ENCODE measurements around the gene OTOG. TPM values are rescaled to one million over a fixed set of nuclear protein-coding genes. Genes with fewer than 3 reads are reported as not detected.

OTOG gene
- total RNA-seq, 1 donor from 2014 or later = not detected

- intact Hi-C loops (cut with DNase I) = no loop called here
- Histone ChIP-seq H3K27me3 (no peaks in the 10 kb centered on the region), H3K4me3 (no peak overlapping the region), H3K4me1 (no peaks in the 10 kb centered on the region), H3K36me3 (no peaks in the 10 kb centered on the region), H3K9me3 (no peaks in the 10 kb centered on the region), H3K27ac (no peak overlapping the region)
- DNase-seq (ENCODE audit: extremely low spot score in 2 of 2) = no peak
- TF ChIP-seq POLR2A (IDR thresholded peaks at IDR 0.05) (no peak), CTCF (IDR thresholded peaks at IDR 0.05) (no peak), POLR2AphosphoS5 (IDR thresholded peaks at IDR 0.05; ENCODE audit: insufficient read depth in 1 of 2, low read depth in 1 of 2) (no peak)
Observed at GRCh38 chr11:17655682-17656081, 108.6 kb downstream of the OTOG start.

- DNase-seq (ENCODE audit: extremely low spot score in 2 of 2) = no peak
- TF ChIP-seq CTCF (IDR thresholded peaks at IDR 0.05) (no peak), POLR2A (IDR thresholded peaks at IDR 0.05) (no peak), POLR2AphosphoS5 (IDR thresholded peaks at IDR 0.05; ENCODE audit: insufficient read depth in 1 of 2, low read depth in 1 of 2) (no peak)
- H3K4me1 ChIP-seq = no peaks in the 10 kb centered on the region
- H3K36me3 ChIP-seq = no peaks in the 10 kb centered on the region
- intact Hi-C loops (cut with DNase I) = no loop called here
- no peaks in the 10 kb centered on the region for H3K9me3 ChIP-seq
- no peak overlapping the region for H3K27ac ChIP-seq
- no peaks in the 10 kb centered on the region for H3K27me3 ChIP-seq
- no peak overlapping the region for H3K4me3 ChIP-seq
Observed at GRCh38 chr11:17658211-17658610, 111.2 kb downstream of the OTOG start.

- Histone ChIP-seq H3K4me3 (no peak overlapping the region), H3K27me3 (no peaks in the 10 kb centered on the region), H3K36me3 (no peaks in the 10 kb centered on the region), H3K9me3 (no peaks in the 10 kb centered on the region), H3K4me1 (no peaks in the 10 kb centered on the region), H3K27ac (no peak overlapping the region)
- DNase-seq (ENCODE audit: extremely low spot score in 2 of 2) = no peak
- intact Hi-C loops (cut with DNase I) = no loop called here
- TF ChIP-seq POLR2A (IDR thresholded peaks at IDR 0.05) (no peak), CTCF (IDR thresholded peaks at IDR 0.05) (no peak), POLR2AphosphoS5 (IDR thresholded peaks at IDR 0.05; ENCODE audit: insufficient read depth in 1 of 2, low read depth in 1 of 2) (no peak)
Observed at GRCh38 chr11:17668166-17668565, 121.1 kb downstream of the OTOG start.

GRCh38 chr11:17672469-17672868, 125.4 kb downstream of the OTOG start:
- no peaks in the 10 kb centered on the region for H3K36me3 ChIP-seq
- intact Hi-C loops (cut with DNase I) = no loop called here
- H3K27ac ChIP-seq = no peak overlapping the region
- no peaks in the 10 kb centered on the region for H3K27me3 ChIP-seq
- no peaks in the 10 kb centered on the region for H3K9me3 ChIP-seq
- TF ChIP-seq POLR2AphosphoS5 (IDR thresholded peaks at IDR 0.05; ENCODE audit: insufficient read depth in 1 of 2, low read depth in 1 of 2) (no peak), POLR2A (IDR thresholded peaks at IDR 0.05) (no peak), CTCF (IDR thresholded peaks at IDR 0.05) (no peak)
- no peaks in the 10 kb centered on the region for H3K4me1 ChIP-seq
- no peak for DNase-seq (ENCODE audit: extremely low spot score in 2 of 2)
- no peak overlapping the region for H3K4me3 ChIP-seq

GRCh38 chr11:17673951-17674350, 126.9 kb downstream of the OTOG start:
- Histone ChIP-seq H3K4me1 (no peaks in the 10 kb centered on the region), H3K27me3 (no peaks in the 10 kb centered on the region), H3K36me3 (no peaks in the 10 kb centered on the region), H3K4me3 (no peak overlapping the region), H3K27ac (no peak overlapping the region), H3K9me3 (no peaks in the 10 kb centered on the region)
- intact Hi-C loops (cut with DNase I) = no loop called here
- DNase-seq (ENCODE audit: extremely low spot score in 2 of 2) = no peak
- TF ChIP-seq POLR2A (IDR thresholded peaks at IDR 0.05) (no peak), CTCF (IDR thresholded peaks at IDR 0.05) (no peak), POLR2AphosphoS5 (IDR thresholded peaks at IDR 0.05; ENCODE audit: insufficient read depth in 1 of 2, low read depth in 1 of 2) (no peak)

Measured in vagina (tissue), 2 donors.